NT2/D1 (cell line): ENCODE measurements around the gene SLIT3.

Experiments used
- DNase-seq: peaks from one replicate; pipeline ENCODE4 v3.0.0-alpha.2; 2011; ENCODE audit warnings: low read depth, low spot score
- H3K27me3 ChIP-seq: 2 replicates; pipeline ENCODE4 v1.6.0; 2011; ENCODE audit warnings: mild to moderate bottlenecking; ENCODE audit not compliant: insufficient read length, insufficient read depth
- H3K36me3 ChIP-seq: 2 replicates; pipeline ENCODE4 v1.6.1; 2011; ENCODE audit warnings: mild to moderate bottlenecking, low read length, mixed read lengths; ENCODE audit not compliant: insufficient read depth, insufficient read length
- H3K4me1 ChIP-seq: 2 replicates; pipeline ENCODE4 v1.5.1; 2011; ENCODE audit not compliant: insufficient read depth, insufficient read length
- H3K4me3 ChIP-seq: 2 replicates; pipeline ENCODE4 v1.5.1; 2011; ENCODE audit warnings: low read depth; ENCODE audit not compliant: insufficient read length
- H3K9ac ChIP-seq: 2 replicates; pipeline ENCODE4 v1.6.0; 2011; ENCODE audit warnings: low read depth; ENCODE audit not compliant: insufficient read length
- H3K9me3 ChIP-seq: 2 replicates; pipeline ENCODE4 v1.5.1; 2011; ENCODE audit warnings: mild to moderate bottlenecking, low read length; ENCODE audit not compliant: insufficient read depth
- SUZ12 ChIP-seq: IDR thresholded peaks from 2 replicates; pipeline ENCODE4 v1.6.1; 2011; ENCODE audit not compliant: insufficient read length, insufficient read depth; ENCODE audit errors: extremely low read depth
- YY1 ChIP-seq: IDR thresholded peaks from 2 replicates; pipeline ENCODE4 v1.6.1; 2011; ENCODE audit not compliant: insufficient read length, insufficient read depth
- ZNF274 ChIP-seq: IDR thresholded peaks from 2 replicates; pipeline ENCODE4 v1.6.1; 2011; ENCODE audit warnings: mild to moderate bottlenecking, low read depth, low read length

Gene SLIT3

GRCh38 chr5:168843277-168844015 is 457.5 kb downstream of the SLIT3 start:
- Histone ChIP-seq H3K9ac (no peak overlapping the region), H3K4me3 (no peak overlapping the region), H3K9me3 (no peaks in the 10 kb centered on the region), H3K36me3 (no peaks in the 10 kb centered on the region), H3K4me1 (peaks cover 2% of the 10 kb centered on the region), H3K27me3 (no peaks in the 10 kb centered on the region)
- no peak for DNase-seq
- TF ChIP-seq SUZ12, result no peak
- TF ChIP-seq ZNF274, result no peak
- TF ChIP-seq YY1, result no peak

- TF ChIP-seq ZNF274 (no peak), YY1 (no peak), SUZ12 (no peak)
- H3K4me1 ChIP-seq, result peaks cover 2% of the 10 kb centered on the region
- no peak overlapping the region for H3K4me3 ChIP-seq
- no peaks in the 10 kb centered on the region for H3K27me3 ChIP-seq
- H3K36me3 ChIP-seq, result no peaks in the 10 kb centered on the region
- H3K9ac ChIP-seq, result no peak overlapping the region
- DNase-seq, result no peak
- H3K9me3 ChIP-seq, result no peaks in the 10 kb centered on the region
These were observed 458.3 kb downstream of the SLIT3 start for GRCh38 chr5:168842571-168843205.

- Histone ChIP-seq H3K27me3 (no peaks in the 10 kb centered on the region), H3K36me3 (no peaks in the 10 kb centered on the region), H3K9me3 (no peaks in the 10 kb centered on the region), H3K4me3 (no peak overlapping the region), H3K9ac (no peak overlapping the region), H3K4me1 (no peaks in the 10 kb centered on the region)
- DNase-seq, result no peak
- no peak for TF ChIP-seq ZNF274
These were observed 463.1 kb downstream of the SLIT3 start for GRCh38 chr5:168837852-168838251.

- Histone ChIP-seq H3K4me1 (no peaks in the 10 kb centered on the region), H3K9me3 (no peaks in the 10 kb centered on the region), H3K9ac (no peak overlapping the region), H3K4me3 (no peak overlapping the region), H3K36me3 (no peaks in the 10 kb centered on the region), H3K27me3 (no peaks in the 10 kb centered on the region)
- no peak for DNase-seq
- TF ChIP-seq SUZ12 (no peak), YY1 (no peak), ZNF274 (no peak)
These were observed 464.2 kb downstream of the SLIT3 start for GRCh38 chr5:168836603-168837231.

GRCh38 chr5:168833936-168834335 is 467.0 kb downstream of the SLIT3 start:
- no peaks in the 10 kb centered on the region for H3K27me3 ChIP-seq
- H3K36me3 ChIP-seq, result no peaks in the 10 kb centered on the region
- TF ChIP-seq YY1, result no peak
- TF ChIP-seq SUZ12, result no peak
- no peak for TF ChIP-seq ZNF274
- peak; percentile 44 for DNase-seq
- H3K9ac ChIP-seq, result no peak overlapping the region
- H3K4me3 ChIP-seq, result no peak overlapping the region
- H3K9me3 ChIP-seq, result no peaks in the 10 kb centered on the region
- H3K4me1 ChIP-seq, result no peaks in the 10 kb centered on the region

- TF ChIP-seq SUZ12 (no peak), YY1 (no peak), ZNF274 (no peak)
- no peaks in the 10 kb centered on the region for H3K27me3 ChIP-seq
- H3K9ac ChIP-seq, result no peak overlapping the region
- DNase-seq, result no peak
- no peak overlapping the region for H3K4me3 ChIP-seq
- H3K9me3 ChIP-seq, result no peaks in the 10 kb centered on the region
- H3K36me3 ChIP-seq, result no peaks in the 10 kb centered on the region
- no peaks in the 10 kb centered on the region for H3K4me1 ChIP-seq
These were observed 467.6 kb downstream of the SLIT3 start for GRCh38 chr5:168833383-168833782.

GRCh38 chr5:168832308-168832707 is 468.6 kb downstream of the SLIT3 start:
- DNase-seq, result no peak
- Histone ChIP-seq H3K27me3 (no peaks in the 10 kb centered on the region), H3K36me3 (no peaks in the 10 kb centered on the region), H3K4me1 (no peaks in the 10 kb centered on the region), H3K9ac (no peak overlapping the region), H3K9me3 (no peaks in the 10 kb centered on the region), H3K4me3 (no peak overlapping the region)
- TF ChIP-seq ZNF274, result no peak
- no peak for TF ChIP-seq SUZ12
- TF ChIP-seq YY1, result no peak
